GM12878 (cell line): ENCODE measurements around the gene FANCC.

ENCODE experiments used
- CTCF ChIP-seq, 3 experiments: IDR thresholded peaks in 2 of 3; conservative IDR thresholded peaks in 1 of 3; 2 replicates each; pipeline ENCODE4 v1.5.1; 2011; ENCODE audit warnings: low read depth in 3 of 3, low read length in 3 of 3, mild to moderate bottlenecking in 3 of 3, control low read depth in 2 of 3, moderate library complexity in 2 of 3, inconsistent platforms in 1 of 3, mixed read lengths in 1 of 3; ENCODE audit not compliant: control insufficient read depth in 2 of 3, insufficient read depth in 1 of 3; ENCODE audit errors: extremely low read depth in 1 of 3
- EZH2 ChIP-seq: IDR thresholded peaks from 2 replicates; pipeline ENCODE4 v1.6.1; 2012; ENCODE audit warnings: low read depth, mild to moderate bottlenecking, control low read depth, inconsistent platforms, low read length, borderline replicate concordance; ENCODE audit not compliant: control insufficient read depth
- KAT2A ChIP-seq: conservative IDR thresholded peaks from 2 replicates; pipeline ENCODE4 v1.6.1; 2011; ENCODE audit warnings: low read depth, low read length; ENCODE audit not compliant: control insufficient read depth
- NR2C2 ChIP-seq: IDR thresholded peaks from 2 replicates; pipeline ENCODE4 v1.6.1; 2011; ENCODE audit warnings: borderline replicate concordance, low read depth; ENCODE audit not compliant: control insufficient read depth, insufficient read length

DNA sequence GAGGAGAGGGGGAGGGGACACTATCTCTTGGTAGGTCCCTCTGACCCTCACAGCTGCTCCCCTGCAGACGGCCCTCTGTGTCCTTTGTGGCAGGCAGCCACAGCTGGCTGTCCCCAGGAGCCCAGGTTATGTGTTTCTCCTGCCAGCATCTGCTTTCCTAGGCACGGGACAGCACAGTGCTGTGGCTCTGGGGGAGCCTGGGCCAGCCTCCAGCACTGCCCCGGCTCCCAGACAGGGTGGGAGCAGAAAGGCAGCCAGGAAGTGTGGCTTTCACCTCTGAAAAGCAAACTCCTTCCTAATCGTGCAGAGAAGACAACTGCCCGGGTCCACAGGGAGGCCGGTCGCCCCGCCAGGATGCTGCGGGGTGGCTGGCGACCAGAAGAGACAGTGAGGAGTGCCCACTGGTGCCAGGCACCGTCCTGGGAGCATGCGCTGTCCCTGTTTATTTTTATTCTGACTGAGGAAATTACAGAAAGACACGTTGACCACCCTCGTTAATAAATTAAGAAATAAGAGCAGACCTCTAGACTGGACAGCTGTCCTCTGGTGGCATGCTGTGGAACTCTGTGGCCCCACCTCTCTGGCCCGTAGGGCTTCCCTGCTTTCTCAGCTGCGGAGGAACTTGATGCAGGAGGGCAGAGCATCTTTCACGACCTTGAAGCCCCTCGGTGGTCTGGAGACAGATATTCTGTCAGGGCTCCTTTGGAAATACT is 240.3 kb downstream of the FANCC start:
- no peak for TF ChIP-seq EZH2
- TF ChIP-seq CTCF (IDR thresholded peaks at IDR 0.05 in 2 of 3, conservative IDR thresholded peaks at IDR 0.05 in 1 of 3; ENCODE audit: control insufficient read depth in 2 of 3, extremely low read depth in 1 of 3, insufficient read depth in 1 of 3, low read depth in 3 of 3, low read length in 3 of 3) = no peak
- no peak for TF ChIP-seq KAT2A
- no peak for TF ChIP-seq NR2C2
